Hepatocyte (in vitro differentiated cells): ENCODE data around the gene METTL23. TPM values are rescaled to one million over a fixed set of nuclear protein-coding genes. Genes with fewer than 3 reads are reported as not detected.

Experiments
- DNase-seq: peaks from one replicate; pipeline ENCODE4 v3.0.0-alpha.2; 2016; ENCODE audit warnings: low spot score
- H2AFZ ChIP-seq: fragments of 200-600 bp; sonication (generic); 2 replicates; pipeline ENCODE4 v1.6.0; 2016; ENCODE audit warnings: antibody characterized with exemption, mild to moderate bottlenecking
- H3K27ac ChIP-seq: fragments of 200-600 bp; sonication (generic); 2 replicates; pipeline ENCODE4 v1.5.1; 2016; ENCODE audit warnings: mild to moderate bottlenecking
- H3K27me3 ChIP-seq: fragments of 200-600 bp; sonication (generic); 2 replicates; pipeline ENCODE4 v1.6.1; 2016
- H3K36me3 ChIP-seq: fragments of 200-600 bp; sonication (generic); replicated peaks from 2 replicates; pipeline ENCODE4 v1.5.1; 2016; ENCODE audit warnings: low read depth; ENCODE audit not compliant: insufficient read depth
- H3K4me1 ChIP-seq: fragments of 200-600 bp; sonication (generic); 2 replicates; pipeline ENCODE4 v1.5.1; 2016; ENCODE audit warnings: mild to moderate bottlenecking, moderate library complexity; ENCODE audit not compliant: insufficient read depth
- H3K4me2 ChIP-seq: fragments of 200-600 bp; sonication (generic); 2 replicates; pipeline ENCODE4 v1.6.0; 2016
- H3K4me3 ChIP-seq: fragments of 200-600 bp; sonication (generic); 2 replicates; pipeline ENCODE4 v1.5.1; 2016; ENCODE audit warnings: mild to moderate bottlenecking
- H3K79me2 ChIP-seq: fragments of 200-600 bp; sonication (generic); 2 replicates; pipeline ENCODE4 v1.6.0; 2017; ENCODE audit warnings: mild to moderate bottlenecking
- H3K9me2 ChIP-seq: fragments of 200-600 bp; sonication (generic); replicated peaks from 2 replicates; pipeline ENCODE4 v1.6.0; 2017; ENCODE audit warnings: mild to moderate bottlenecking; ENCODE audit not compliant: insufficient read depth
- H3K9me3 ChIP-seq: fragments of 200-600 bp; sonication (generic); 2 replicates; pipeline ENCODE4 v1.5.1; 2016; ENCODE audit warnings: low read depth, mild to moderate bottlenecking
- H4K20me1 ChIP-seq: fragments of 200-600 bp; sonication (generic); 2 replicates; pipeline ENCODE4 v1.6.0; 2016; ENCODE audit warnings: mild to moderate bottlenecking; ENCODE audit not compliant: insufficient read depth, poor library complexity, severe bottlenecking
- EZH2 ChIP-seq: fragments of 200-600 bp; sonication (generic); IDR thresholded peaks from 2 replicates; pipeline ENCODE4 v1.6.1; 2016; ENCODE audit warnings: antibody characterized with exemption, mild to moderate bottlenecking, borderline replicate concordance
- EZH2phosphoT487 ChIP-seq: fragments of 200-600 bp; sonication (generic); IDR thresholded peaks from one replicate; pipeline ENCODE4 v1.6.1; 2018; ENCODE audit warnings: antibody characterized with exemption, mild to moderate bottlenecking, low read depth, moderate library complexity; ENCODE audit not compliant: unreplicated experiment, severe bottlenecking
- WGBS: methylation state at CpG from one replicate; pipeline ENCODE4 v1.1.6; 2016; ENCODE audit warnings: low lambda C conversion rate; ENCODE audit errors: missing lambda C conversion rate; 5-methylcytosine and 5-hydroxymethylcytosine counted together
- polyA plus RNA-seq: library from polyadenylated mRNA; unstranded; fragments of >200 nt; fragmentation: Nextera tagmentation; extraction: Ambion mirVana; gene quantifications from 2 replicates; pipeline ENCODE4 v1.2.1, GENCODE V29; 2016
- total RNA-seq: library from RNA; depleted of rRNA; stranded (reverse); fragments of >200 nt; gene quantifications from 2 replicates; pipeline ENCODE4 v1.2.3, GENCODE V29; 2014
- TF ChIP-seq, protein P1 (sequence below): fragments of 200-600 bp; sonication (generic); IDR thresholded peaks from 2 replicates; pipeline ENCODE4 v1.5.1; 2016; ENCODE audit warnings: antibody characterized with exemption, mild to moderate bottlenecking; ENCODE audit not compliant: poor library complexity

METTL23 gene
- total and polyA plus RNA-seq, 2 experiments from 2014 or later, result 36.6 to 56.5 TPM

DNA sequence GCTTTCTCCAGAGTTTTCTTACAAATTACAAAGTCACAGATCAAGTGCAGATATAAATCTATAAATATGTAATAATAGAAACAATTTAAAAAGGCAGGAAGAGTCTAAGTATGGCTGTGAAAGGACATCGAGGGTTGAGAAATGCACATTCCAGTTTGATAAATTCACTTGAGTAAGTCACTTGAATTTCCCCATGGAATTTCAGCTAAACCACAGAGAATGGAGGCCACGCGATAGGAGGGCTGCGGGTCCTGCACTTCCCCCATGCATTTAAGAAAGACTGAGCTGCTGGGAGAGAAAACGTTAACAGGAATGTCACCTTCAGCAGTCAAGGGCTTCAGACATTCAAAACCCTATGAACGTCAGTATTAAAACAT lies 9.8 kb upstream of the METTL23 start:
- 80% methylated on average over 6 of the region's 6 CpGs for WGBS
- TF ChIP-seq, protein P1, sequence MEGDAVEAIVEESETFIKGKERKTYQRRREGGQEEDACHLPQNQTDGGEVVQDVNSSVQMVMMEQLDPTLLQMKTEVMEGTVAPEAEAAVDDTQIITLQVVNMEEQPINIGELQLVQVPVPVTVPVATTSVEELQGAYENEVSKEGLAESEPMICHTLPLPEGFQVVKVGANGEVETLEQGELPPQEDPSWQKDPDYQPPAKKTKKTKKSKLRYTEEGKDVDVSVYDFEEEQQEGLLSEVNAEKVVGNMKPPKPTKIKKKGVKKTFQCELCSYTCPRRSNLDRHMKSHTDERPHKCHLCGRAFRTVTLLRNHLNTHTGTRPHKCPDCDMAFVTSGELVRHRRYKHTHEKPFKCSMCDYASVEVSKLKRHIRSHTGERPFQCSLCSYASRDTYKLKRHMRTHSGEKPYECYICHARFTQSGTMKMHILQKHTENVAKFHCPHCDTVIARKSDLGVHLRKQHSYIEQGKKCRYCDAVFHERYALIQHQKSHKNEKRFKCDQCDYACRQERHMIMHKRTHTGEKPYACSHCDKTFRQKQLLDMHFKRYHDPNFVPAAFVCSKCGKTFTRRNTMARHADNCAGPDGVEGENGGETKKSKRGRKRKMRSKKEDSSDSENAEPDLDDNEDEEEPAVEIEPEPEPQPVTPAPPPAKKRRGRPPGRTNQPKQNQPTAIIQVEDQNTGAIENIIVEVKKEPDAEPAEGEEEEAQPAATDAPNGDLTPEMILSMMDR, result no peak
- TF ChIP-seq EZH2 (no peak), EZH2phosphoT487 (no peak)
- Histone ChIP-seq H3K79me2 (peaks cover 11% of the 10 kb centered on the region), H3K9me3 (no peaks in the 10 kb centered on the region), H3K9me2 (no peaks in the 10 kb centered on the region), H3K27me3 (no peaks in the 10 kb centered on the region), H3K4me1 (peaks cover under 1% of the 10 kb centered on the region), H4K20me1 (no peaks in the 10 kb centered on the region), H3K36me3 (peaks cover 3% of the 10 kb centered on the region), H3K4me3 (no peak overlapping the region), H3K27ac (peak overlapping the region; percentile 90), H2AFZ (no peak overlapping the region), H3K4me2 (no peak overlapping the region)
- no peak for DNase-seq

DNA sequence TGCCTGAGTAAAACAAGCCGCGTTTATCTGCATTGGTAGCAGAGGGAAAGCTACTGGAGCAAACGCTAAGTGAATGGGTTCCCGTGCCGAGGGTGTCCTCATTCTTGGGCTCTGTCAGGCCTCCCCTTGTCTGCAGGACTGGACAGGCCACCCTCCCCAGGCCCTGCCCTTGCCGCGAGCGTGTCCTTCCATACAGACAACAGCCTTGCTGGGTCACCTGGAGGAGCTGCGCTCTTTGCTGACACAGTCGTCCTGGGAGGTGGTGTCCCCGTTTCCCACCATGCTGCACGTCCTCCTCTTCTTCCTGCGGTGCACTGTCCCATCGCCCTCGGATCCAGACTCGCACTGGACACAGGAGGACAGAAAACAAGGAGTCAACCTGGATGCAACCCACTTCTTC lies 8.1 kb upstream of the METTL23 start:
- 96% methylated on average over 16 of the region's 16 CpGs for WGBS
- Histone ChIP-seq H3K4me3 (no peak overlapping the region), H3K27me3 (no peaks in the 10 kb centered on the region), H4K20me1 (no peaks in the 10 kb centered on the region), H3K79me2 (peaks cover 25% of the 10 kb centered on the region), H3K36me3 (peaks cover 7% of the 10 kb centered on the region), H3K27ac (no peak overlapping the region), H3K4me2 (no peak overlapping the region), H2AFZ (no peak overlapping the region), H3K9me2 (no peaks in the 10 kb centered on the region), H3K9me3 (no peaks in the 10 kb centered on the region), H3K4me1 (no peaks in the 10 kb centered on the region)
- no peak for DNase-seq
- TF ChIP-seq, protein P1, result no peak
- TF ChIP-seq EZH2phosphoT487 (no peak), EZH2 (no peak)

DNA sequence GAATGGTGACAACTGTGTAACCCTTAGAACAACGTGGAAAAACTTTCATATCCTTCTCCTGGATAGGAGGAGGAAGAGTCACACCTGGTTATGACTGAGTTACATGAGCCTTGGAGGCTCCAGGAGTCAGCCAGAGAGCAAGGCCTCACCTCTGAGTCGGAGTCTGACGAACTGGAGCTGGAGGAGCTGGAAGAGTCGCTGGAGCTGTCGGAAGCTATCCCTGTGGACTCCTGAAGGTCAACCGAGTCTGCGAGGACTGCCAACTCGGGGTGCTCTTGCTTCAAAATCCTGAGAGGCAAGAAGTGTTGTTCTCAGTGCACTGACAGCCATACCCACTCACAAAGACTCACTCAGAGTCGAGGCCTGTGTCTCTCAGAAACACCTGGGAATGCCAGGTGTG lies 6.4 kb upstream of the METTL23 start:
- H3K36me3 ChIP-seq, result peaks cover 11% of the 10 kb centered on the region

More for the DNA sequence above, 6.4 kb upstream of the METTL23 start:
- TF ChIP-seq EZH2 (no peak), EZH2phosphoT487 (no peak)
- TF ChIP-seq, protein P1, result no peak
- H3K79me2 ChIP-seq, result peaks cover 39% of the 10 kb centered on the region
- H4K20me1 ChIP-seq, result peaks cover 6% of the 10 kb centered on the region
- H3K4me2 ChIP-seq, result no peak overlapping the region
- H3K9me2 ChIP-seq, result no peaks in the 10 kb centered on the region
- WGBS, result 96% methylated on average over 9 of the region's 9 CpGs
- H3K4me3 ChIP-seq, result no peak overlapping the region
- H3K9me3 ChIP-seq, result no peaks in the 10 kb centered on the region
- peaks cover 13% of the 10 kb centered on the region for H3K4me1 ChIP-seq
- no peaks in the 10 kb centered on the region for H3K27me3 ChIP-seq
- DNase-seq, result no peak
- no peak overlapping the region for H3K27ac ChIP-seq
- H2AFZ ChIP-seq, result no peak overlapping the region
